Activated T-cell treated with anti-CD3 and anti-CD28 coated beads, Interleukin-2, amount 50 U/mL, for 1 hour (primary cell): ENCODE data around the gene FHIP1B.

ENCODE experiments used
- DNase-seq: peaks from one replicate; pipeline ENCODE4 v3.0.0-alpha.2; 2020

The FHIP1B gene

DNA sequence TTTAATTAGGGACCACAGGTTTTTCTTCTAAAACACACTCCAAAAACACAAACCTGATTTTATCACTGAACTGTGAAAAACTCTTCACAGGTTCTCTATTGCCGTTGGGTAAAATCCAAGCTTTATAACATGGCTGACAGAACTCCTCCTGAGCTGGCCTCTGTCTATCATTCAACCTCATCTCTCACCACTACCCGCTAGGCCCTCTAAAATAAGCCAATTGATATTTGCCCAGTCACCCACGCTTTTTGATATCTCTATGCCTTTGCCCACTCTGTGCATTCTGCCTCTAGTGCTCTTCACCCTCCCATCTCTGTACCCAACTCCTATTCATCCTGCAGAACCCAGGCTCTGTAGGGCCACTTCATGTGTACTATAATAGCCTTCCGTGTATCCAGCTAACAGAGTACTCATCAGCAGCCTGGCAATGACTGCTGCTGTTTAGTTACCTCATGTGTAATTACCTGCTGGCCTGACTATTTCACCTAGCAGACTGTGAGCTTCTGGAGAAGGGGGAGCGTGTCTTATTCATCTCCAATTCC is 3.4 kb upstream of the FHIP1B start:
- no peak for DNase-seq

GRCh38 chr11:6237266-6237665 is 2.8 kb upstream of the FHIP1B start:
- no peak for DNase-seq

GRCh38 chr11:6233984-6234386 is 451 bp downstream of the FHIP1B start:
- no peak for DNase-seq

DNA sequence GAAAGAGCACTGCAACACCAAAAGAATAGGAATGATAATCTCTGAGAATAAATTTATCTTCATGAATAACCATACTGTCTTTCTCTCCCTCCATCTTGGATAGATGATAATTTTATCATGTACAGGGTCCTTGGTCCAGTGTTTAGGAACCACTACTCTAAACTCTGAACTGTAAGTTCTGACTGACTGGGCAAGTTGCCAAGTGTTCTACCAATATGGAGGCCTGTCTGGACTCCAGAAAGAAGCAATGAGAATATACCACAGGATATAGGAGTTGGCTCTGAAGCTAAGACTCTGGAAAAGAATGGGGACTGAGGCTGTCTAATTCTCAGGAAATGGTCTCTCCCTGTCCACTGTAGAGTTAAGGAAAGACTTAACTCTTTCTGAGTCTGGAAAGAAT is 1.5 kb downstream of the FHIP1B start:
- no peak for DNase-seq

DNA sequence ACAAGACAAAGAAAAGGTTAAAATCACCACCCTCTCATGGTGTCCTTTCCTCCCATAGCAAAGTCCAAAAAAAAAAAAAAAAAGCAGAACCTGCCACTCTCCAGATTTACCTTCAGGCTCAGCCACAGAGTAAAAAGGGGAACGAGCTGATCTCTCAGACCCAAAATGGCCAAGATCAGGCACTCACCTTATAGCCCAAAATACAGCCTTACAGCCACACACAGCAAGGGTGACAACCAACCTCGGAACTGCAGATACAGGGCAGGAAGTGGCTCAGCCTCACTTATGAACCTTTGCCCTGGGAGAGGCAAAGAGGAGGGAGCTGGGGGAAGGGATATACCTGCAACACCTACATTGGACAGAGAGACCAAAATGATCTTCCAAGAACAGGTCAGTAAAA is 4.5 kb downstream of the FHIP1B start:
- DNase-seq: no peak

GRCh38 chr11:6228520-6228919 is 5.9 kb downstream of the FHIP1B start:
- no peak for DNase-seq

- no peak for DNase-seq
Measured at GRCh38 chr11:6225896-6226295, 8.5 kb downstream of the FHIP1B start.

DNA sequence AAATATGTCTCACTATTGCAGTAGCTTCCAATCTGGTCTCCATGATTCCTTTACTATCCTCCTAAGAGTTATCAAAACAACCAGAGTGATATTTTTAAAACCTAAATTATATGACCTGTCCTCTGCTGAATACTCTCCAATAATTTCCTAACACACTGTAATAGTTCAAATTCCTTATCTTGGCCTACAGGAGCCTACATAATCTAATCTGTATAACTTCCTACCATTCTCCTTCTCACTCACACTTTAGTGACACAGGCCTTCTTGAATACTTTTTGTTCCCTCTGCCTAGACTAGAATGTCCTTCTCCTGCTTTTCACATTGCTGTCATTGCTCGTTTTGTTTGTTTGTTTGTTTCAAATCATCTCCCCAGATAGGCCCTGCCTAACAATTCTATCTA is 9.4 kb downstream of the FHIP1B start:
- no peak for DNase-seq

DNA sequence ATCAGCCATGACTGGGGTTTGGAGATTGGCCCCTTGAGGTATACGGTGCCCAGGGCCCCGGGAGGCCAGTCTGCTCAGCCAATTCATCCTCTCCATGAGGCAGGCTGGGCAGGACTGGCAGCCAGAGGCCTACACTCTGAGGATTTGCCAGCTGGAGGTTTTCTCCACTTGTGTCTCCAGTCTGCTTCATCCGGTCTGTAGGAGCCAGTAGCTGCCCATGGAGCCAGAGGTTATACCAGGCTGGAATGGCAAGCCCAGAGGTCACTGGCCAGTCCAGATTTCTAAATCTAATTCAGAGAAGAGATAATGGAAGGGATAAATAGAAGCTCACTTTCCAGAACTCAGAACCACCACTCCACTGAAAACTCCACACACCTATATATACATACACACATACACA is 10.0 kb downstream of the FHIP1B start:
- DNase-seq: no peak

- no peak for DNase-seq
Measured at GRCh38 chr11:6223854-6224253, 10.6 kb downstream of the FHIP1B start.

- DNase-seq: no peak
Measured at GRCh38 chr11:6219359-6219758, 15.1 kb downstream of the FHIP1B start.

GRCh38 chr11:6217722-6218121 is 16.7 kb downstream of the FHIP1B start:
- DNase-seq: no peak

DNA sequence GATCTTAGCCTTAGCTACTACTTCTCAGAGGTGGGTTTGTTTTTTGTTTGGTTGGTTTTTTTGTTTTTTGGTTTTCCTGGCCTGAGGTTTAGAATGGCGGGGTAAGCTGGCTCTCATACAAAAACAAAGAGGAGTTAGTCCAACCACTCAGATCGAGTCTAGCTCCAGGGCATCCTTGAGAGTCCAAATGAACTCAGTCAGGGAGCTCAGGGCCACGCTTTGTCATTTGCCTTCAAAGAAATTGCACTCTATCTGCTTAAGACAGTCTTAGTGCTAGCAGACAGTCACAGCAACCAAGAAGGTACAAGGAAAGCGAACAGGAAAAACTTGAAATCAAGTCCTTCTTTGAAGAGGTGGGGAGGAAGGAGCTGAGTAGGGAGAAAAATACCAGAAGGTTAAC is 17.9 kb downstream of the FHIP1B start:
- DNase-seq: no peak

- no peak for DNase-seq
Measured at GRCh38 chr11:6214530-6214929, 19.9 kb downstream of the FHIP1B start.

- no peak for DNase-seq
Measured at GRCh38 chr11:6210274-6210955, 24.0 kb downstream of the FHIP1B start.

- DNase-seq: no peak
Measured at GRCh38 chr11:6209801-6210200, 24.6 kb downstream of the FHIP1B start.

- no peak for DNase-seq
Measured at GRCh38 chr11:6206456-6207180, 27.8 kb downstream of the FHIP1B start.

GRCh38 chr11:6205366-6205765 is 29.1 kb downstream of the FHIP1B start, which contains the start of gene C11orf42:
C11orf42 (plus strand) TSS chr11:6205557; CDS start chr11:6205616, 59 bp downstream.
- no peak for DNase-seq

DNA sequence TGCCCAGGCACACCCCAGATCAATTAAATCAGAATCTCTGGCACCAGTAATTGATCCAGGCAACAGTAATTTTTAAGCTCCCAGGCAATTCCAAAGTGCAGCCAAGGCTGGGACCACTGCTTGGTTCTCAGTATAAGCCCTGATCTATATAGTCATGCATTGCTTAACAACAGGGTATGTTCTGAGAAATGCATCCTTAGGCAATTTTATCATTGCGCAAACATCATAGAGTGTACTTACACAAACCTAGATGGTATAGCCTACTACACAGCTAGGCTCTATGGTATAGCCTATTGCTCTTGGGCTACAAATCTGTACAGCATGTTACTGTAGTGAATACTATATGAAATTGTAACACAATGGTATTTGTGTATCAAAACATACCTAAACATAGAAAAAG is 29.7 kb downstream of the FHIP1B start:
- DNase-seq: no peak

- DNase-seq: no peak
Measured at GRCh38 chr11:6203327-6203726, 31.1 kb downstream of the FHIP1B start.

GRCh38 chr11:6202041-6202440 is 32.4 kb downstream of the FHIP1B start:
- no peak for DNase-seq

- no peak for DNase-seq
Measured at GRCh38 chr11:6201481-6201880, 33.0 kb downstream of the FHIP1B start.

DNA sequence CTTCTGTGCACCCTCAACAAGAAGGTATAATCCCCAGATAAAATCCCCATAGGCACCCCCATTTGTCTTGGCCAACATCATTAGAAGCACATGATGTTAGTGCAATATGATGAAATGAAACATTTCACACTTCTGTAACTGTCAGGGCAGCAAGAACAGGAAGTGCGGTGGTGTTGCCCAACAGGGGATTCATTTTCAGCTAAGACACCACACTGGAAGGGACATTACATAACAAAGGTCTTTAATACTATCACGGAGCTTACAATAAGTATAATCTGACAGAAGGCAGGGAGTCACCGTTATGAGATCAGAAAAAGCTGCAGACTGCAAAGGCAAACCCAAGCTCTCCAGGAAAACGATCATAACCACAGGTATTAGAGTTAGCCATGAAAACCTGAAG is 33.5 kb downstream of the FHIP1B start:
- no peak for DNase-seq

DNA sequence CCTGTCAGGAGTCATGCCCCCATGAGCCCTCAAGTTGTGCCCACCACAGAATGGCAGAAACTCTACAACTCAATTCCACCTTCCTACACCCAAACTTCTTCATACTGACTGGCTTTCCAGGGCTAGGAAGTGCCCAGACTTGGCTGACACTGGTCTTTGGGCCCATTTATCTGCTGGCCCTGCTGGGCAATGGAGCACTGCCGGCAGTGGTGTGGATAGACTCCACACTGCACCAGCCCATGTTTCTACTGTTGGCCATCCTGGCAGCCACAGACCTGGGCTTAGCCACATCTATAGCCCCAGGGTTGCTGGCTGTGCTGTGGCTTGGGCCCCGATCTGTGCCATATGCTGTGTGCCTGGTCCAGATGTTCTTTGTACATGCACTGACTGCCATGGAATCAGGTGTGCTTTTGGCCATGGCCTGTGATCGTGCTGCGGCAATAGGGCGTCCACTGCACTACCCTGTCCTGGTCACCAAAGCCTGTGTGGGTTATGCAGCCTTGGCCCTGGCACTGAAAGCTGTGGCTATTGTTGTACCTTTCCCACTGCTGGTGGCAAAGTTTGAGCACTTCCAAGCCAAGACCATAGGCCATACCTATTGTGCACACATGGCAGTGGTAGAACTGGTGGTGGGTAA is 35.1 kb downstream of the FHIP1B start, which contains the start of gene OR52W1:
TSS of gene OR52W1 (plus strand) at position 51 of the 637 bp plus-strand sequence. CDS start at position 51, 0 bp downstream.
- DNase-seq: no peak
